Measurements from ENCODE around the gene USP44. TPM values are rescaled to one million over a fixed set of nuclear protein-coding genes. Genes with fewer than 3 reads are reported as not detected.

The USP44 gene
- total RNA-seq, 1 donor from 2014 or later: 10.4 TPM

GRCh38 chr12:95538656-95539055 lies 12.6 kb downstream of the USP44 start:
- Mint-ChIP-seq H3K4me1 (ENCODE audit: unreplicated experiment) (peaks cover 5% of the 10 kb centered on the region), H3K9me3 (ENCODE audit: unreplicated experiment) (no peaks in the 10 kb centered on the region), H3K4me3 (ENCODE audit: unreplicated experiment) (no peak overlapping the region), H3K27ac (ENCODE audit: unreplicated experiment) (no peak overlapping the region), H3K36me3 (ENCODE audit: low read depth, unreplicated experiment) (no peaks in the 10 kb centered on the region), H3K27me3 (ENCODE audit: unreplicated experiment) (no peaks in the 10 kb centered on the region)
- TF ChIP-seq CTCF (IDR thresholded peaks at IDR 0.05; ENCODE audit: unreplicated experiment): no peak
- no peak for DNase-seq (ENCODE audit: low spot score)

GRCh38 chr12:95538006-95538405 lies 13.3 kb downstream of the USP44 start:
- H3K36me3 Mint-ChIP-seq (ENCODE audit: low read depth, unreplicated experiment): no peaks in the 10 kb centered on the region
- H3K27me3 Mint-ChIP-seq (ENCODE audit: unreplicated experiment): no peaks in the 10 kb centered on the region
- no peak overlapping the region for H3K4me3 Mint-ChIP-seq (ENCODE audit: unreplicated experiment)
- no peak overlapping the region for H3K27ac Mint-ChIP-seq (ENCODE audit: unreplicated experiment)
- H3K9me3 Mint-ChIP-seq (ENCODE audit: unreplicated experiment): no peaks in the 10 kb centered on the region
- peaks cover 5% of the 10 kb centered on the region for H3K4me1 Mint-ChIP-seq (ENCODE audit: unreplicated experiment)
- DNase-seq (ENCODE audit: low spot score): no peak
- TF ChIP-seq CTCF (IDR thresholded peaks at IDR 0.05; ENCODE audit: unreplicated experiment): no peak

GRCh38 chr12:95533985-95534384 lies 17.3 kb downstream of the USP44 start:
- DNase-seq (ENCODE audit: low spot score): no peak
- Mint-ChIP-seq H3K27me3 (ENCODE audit: unreplicated experiment) (no peaks in the 10 kb centered on the region), H3K9me3 (ENCODE audit: unreplicated experiment) (no peaks in the 10 kb centered on the region), H3K4me3 (ENCODE audit: unreplicated experiment) (no peak overlapping the region), H3K36me3 (ENCODE audit: low read depth, unreplicated experiment) (no peaks in the 10 kb centered on the region), H3K4me1 (ENCODE audit: unreplicated experiment) (peaks cover 8% of the 10 kb centered on the region), H3K27ac (ENCODE audit: unreplicated experiment) (no peak overlapping the region)
- no peak for TF ChIP-seq CTCF (IDR thresholded peaks at IDR 0.05; ENCODE audit: unreplicated experiment)

- DNase-seq (ENCODE audit: low spot score): no peak
- no peaks in the 10 kb centered on the region for H3K36me3 Mint-ChIP-seq (ENCODE audit: low read depth, unreplicated experiment)
- no peak overlapping the region for H3K27ac Mint-ChIP-seq (ENCODE audit: unreplicated experiment)
- peaks cover 6% of the 10 kb centered on the region for H3K4me1 Mint-ChIP-seq (ENCODE audit: unreplicated experiment)
- H3K9me3 Mint-ChIP-seq (ENCODE audit: unreplicated experiment): no peaks in the 10 kb centered on the region
- H3K4me3 Mint-ChIP-seq (ENCODE audit: unreplicated experiment): no peak overlapping the region
- H3K27me3 Mint-ChIP-seq (ENCODE audit: unreplicated experiment): no peaks in the 10 kb centered on the region
- TF ChIP-seq CTCF (IDR thresholded peaks at IDR 0.05; ENCODE audit: unreplicated experiment): no peak
Observed at GRCh38 chr12:95532851-95533250, 18.4 kb downstream of the USP44 start.

GRCh38 chr12:95529693-95530225 lies 21.5 kb downstream of the USP44 start:
- Mint-ChIP-seq H3K4me3 (ENCODE audit: unreplicated experiment) (no peak overlapping the region), H3K27me3 (ENCODE audit: unreplicated experiment) (no peaks in the 10 kb centered on the region), H3K9me3 (ENCODE audit: unreplicated experiment) (no peaks in the 10 kb centered on the region), H3K36me3 (ENCODE audit: low read depth, unreplicated experiment) (no peaks in the 10 kb centered on the region), H3K4me1 (ENCODE audit: unreplicated experiment) (peaks cover 6% of the 10 kb centered on the region), H3K27ac (ENCODE audit: unreplicated experiment) (no peak overlapping the region)
- TF ChIP-seq CTCF (IDR thresholded peaks at IDR 0.05; ENCODE audit: unreplicated experiment): no peak
- DNase-seq (ENCODE audit: low spot score): no peak

Measured in endothelial cell (in vitro differentiated cells).